ENCODE results near the gene VAT1L.

Gene VAT1L

GRCh38 chr16:77858060-77858459 is 69.7 kb downstream of the VAT1L start:
- no peak for TF ChIP-seq CTCF (IDR thresholded peaks at IDR 0.05; ENCODE audit: poor library complexity, severe bottlenecking)
- H3K9me3 ChIP-seq (ENCODE audit: severe bottlenecking): no peaks in the 10 kb centered on the region

GRCh38 chr16:77859493-77860232 is 71.3 kb downstream of the VAT1L start:
- Histone ChIP-seq H3K9me3 (ENCODE audit: severe bottlenecking) (no peaks in the 10 kb centered on the region), H3K4me3 (ENCODE audit: severe bottlenecking) (no peak overlapping the region), H3K27ac (ENCODE audit: poor library complexity, severe bottlenecking) (no peak overlapping the region), H3K27me3 (ENCODE audit: insufficient read depth, poor library complexity, severe bottlenecking) (peaks cover 10% of the 10 kb centered on the region), H3K36me3 (ENCODE audit: low read depth) (no peaks in the 10 kb centered on the region), H3K4me1 (ENCODE audit: insufficient read depth, poor library complexity, severe bottlenecking) (no peaks in the 10 kb centered on the region)
- TF ChIP-seq CTCF (IDR thresholded peaks at IDR 0.05; ENCODE audit: poor library complexity, severe bottlenecking): no peak
- ATAC-seq (ENCODE audit: low read depth) (no peak), DNase-seq (ENCODE audit: low spot score) (no peak)

More at GRCh38 chr16:77858060-77858459, 69.7 kb downstream of the VAT1L start:
- peaks cover 10% of the 10 kb centered on the region for H3K27me3 ChIP-seq (ENCODE audit: insufficient read depth, poor library complexity, severe bottlenecking)
- no peak overlapping the region for H3K27ac ChIP-seq (ENCODE audit: poor library complexity, severe bottlenecking)
- ATAC-seq (ENCODE audit: low read depth) (no peak), DNase-seq (ENCODE audit: low spot score) (no peak)
- H3K36me3 ChIP-seq (ENCODE audit: low read depth): no peaks in the 10 kb centered on the region
- H3K4me3 ChIP-seq (ENCODE audit: severe bottlenecking): no peak overlapping the region
- H3K4me1 ChIP-seq (ENCODE audit: insufficient read depth, poor library complexity, severe bottlenecking): no peaks in the 10 kb centered on the region

GRCh38 chr16:77860953-77861352 is 72.6 kb downstream of the VAT1L start:
- peaks cover 10% of the 10 kb centered on the region for H3K27me3 ChIP-seq (ENCODE audit: insufficient read depth, poor library complexity, severe bottlenecking)
- ATAC-seq (ENCODE audit: low read depth): no peak
- no peak for DNase-seq (ENCODE audit: low spot score)
- no peak overlapping the region for H3K4me3 ChIP-seq (ENCODE audit: severe bottlenecking)
- TF ChIP-seq CTCF (IDR thresholded peaks at IDR 0.05; ENCODE audit: poor library complexity, severe bottlenecking): no peak
- H3K4me1 ChIP-seq (ENCODE audit: insufficient read depth, poor library complexity, severe bottlenecking): no peaks in the 10 kb centered on the region
- H3K9me3 ChIP-seq (ENCODE audit: severe bottlenecking): no peaks in the 10 kb centered on the region
- no peaks in the 10 kb centered on the region for H3K36me3 ChIP-seq (ENCODE audit: low read depth)
- H3K27ac ChIP-seq (ENCODE audit: poor library complexity, severe bottlenecking): no peak overlapping the region

- no peak overlapping the region for H3K27ac ChIP-seq (ENCODE audit: poor library complexity, severe bottlenecking)
- no peaks in the 10 kb centered on the region for H3K36me3 ChIP-seq (ENCODE audit: low read depth)
- TF ChIP-seq CTCF (IDR thresholded peaks at IDR 0.05; ENCODE audit: poor library complexity, severe bottlenecking): no peak
- H3K9me3 ChIP-seq (ENCODE audit: severe bottlenecking): no peaks in the 10 kb centered on the region
- ATAC-seq (ENCODE audit: low read depth) (no peak), DNase-seq (ENCODE audit: low spot score) (no peak)
- H3K27me3 ChIP-seq (ENCODE audit: insufficient read depth, poor library complexity, severe bottlenecking): no peaks in the 10 kb centered on the region
- H3K4me3 ChIP-seq (ENCODE audit: severe bottlenecking): no peak overlapping the region
- H3K4me1 ChIP-seq (ENCODE audit: insufficient read depth, poor library complexity, severe bottlenecking): no peaks in the 10 kb centered on the region
These were observed 74.9 kb downstream of the VAT1L start for GRCh38 chr16:77863250-77863649.

GRCh38 chr16:77866752-77867151 is 78.4 kb downstream of the VAT1L start:
- no peak overlapping the region for H3K27ac ChIP-seq (ENCODE audit: poor library complexity, severe bottlenecking)
- no peaks in the 10 kb centered on the region for H3K4me1 ChIP-seq (ENCODE audit: insufficient read depth, poor library complexity, severe bottlenecking)
- no peak overlapping the region for H3K4me3 ChIP-seq (ENCODE audit: severe bottlenecking)
- H3K36me3 ChIP-seq (ENCODE audit: low read depth): no peaks in the 10 kb centered on the region
- no peaks in the 10 kb centered on the region for H3K9me3 ChIP-seq (ENCODE audit: severe bottlenecking)
- DNase-seq (ENCODE audit: low spot score): no peak
- ATAC-seq (ENCODE audit: low read depth): no peak
- no peaks in the 10 kb centered on the region for H3K27me3 ChIP-seq (ENCODE audit: insufficient read depth, poor library complexity, severe bottlenecking)
- no peak for TF ChIP-seq CTCF (IDR thresholded peaks at IDR 0.05; ENCODE audit: poor library complexity, severe bottlenecking)

Data from RWPE2 (cell line).